GM21515 (cell line): ENCODE data around the gene TMEM132A.

Experiments
- ATAC-seq: cut with Tn5 transposase; IDR thresholded peaks from one replicate; pipeline ENCODE4 v1.9.1; 2021; ENCODE audit not compliant: unreplicated experiment

The TMEM132A gene

GRCh38 chr11:60935676-60936442 is 11.6 kb downstream of the TMEM132A start:
- ATAC-seq = no peak

GRCh38 chr11:60936467-60937143 is 12.3 kb downstream of the TMEM132A start:
- ATAC-seq = no peak

GRCh38 chr11:60937144-60937527 is 12.9 kb downstream of the TMEM132A start:
- no peak for ATAC-seq

- ATAC-seq = no peak
Measured at GRCh38 chr11:60937811-60938210, 13.6 kb downstream of the TMEM132A start.

GRCh38 chr11:60938500-60938899 is 14.2 kb downstream of the TMEM132A start:
- no peak for ATAC-seq

- no peak for ATAC-seq
Measured at GRCh38 chr11:60939301-60939700, 15.0 kb downstream of the TMEM132A start.

- no peak for ATAC-seq
Measured at GRCh38 chr11:60939855-60940254, 15.6 kb downstream of the TMEM132A start.

- ATAC-seq = no peak
Measured at GRCh38 chr11:60941371-60942119, 17.3 kb downstream of the TMEM132A start.

- ATAC-seq = no peak
Measured at GRCh38 chr11:60942219-60942618, 18.0 kb downstream of the TMEM132A start.

GRCh38 chr11:60942970-60943565 is 18.8 kb downstream of the TMEM132A start:
- ATAC-seq = no peak

GRCh38 chr11:60944490-60945294 is 20.4 kb downstream of the TMEM132A start:
- ATAC-seq = no peak

GRCh38 chr11:60945295-60945667 is 21.0 kb downstream of the TMEM132A start:
- ATAC-seq = no peak

GRCh38 chr11:60946601-60947264 is 22.5 kb downstream of the TMEM132A start:
- no peak for ATAC-seq

- ATAC-seq = no peak
Measured at GRCh38 chr11:60947700-60948099, 23.4 kb downstream of the TMEM132A start.

GRCh38 chr11:60948250-60948649 is 24.0 kb downstream of the TMEM132A start:
- ATAC-seq = no peak

- ATAC-seq = no peak
Measured at GRCh38 chr11:60950024-60950423, 25.8 kb downstream of the TMEM132A start.

- no peak for ATAC-seq
Measured at GRCh38 chr11:60950933-60951605, 26.8 kb downstream of the TMEM132A start.

- ATAC-seq = no peak
Measured at GRCh38 chr11:60951606-60951903, 27.3 kb downstream of the TMEM132A start.

GRCh38 chr11:60951904-60952741 is 27.9 kb downstream of the TMEM132A start, which contains the start of gene SLC15A3:
Gene SLC15A3, minus strand, starts transcription at chr11:60952176. Its CDS starts 625 bp downstream, at chr11:60951551.
- ATAC-seq = peak; percentile 78
